K562 (cell line): ENCODE results near the gene DGCR8. TPM values are rescaled to one million over a fixed set of nuclear protein-coding genes. Genes with fewer than 3 reads are reported as not detected.

ENCODE experiments used
- ATAC-seq: fragments of 200-7000 bp; cut with Tn5 transposase; 3 replicates; pipeline ENCODE4 v1.9.1; 2020; ENCODE audit warnings: moderate library complexity
- BruUV-seq: library from RNA; stranded (reverse); fragments of 400-500 nt; replicated peaks from 2 replicates; lab custom pipeline; 2021; lab: Mats Ljungman, UMichigan
- CTCF ChIA-PET: fragments of 300-600 bp; formaldehyde crosslinking; extraction: SDS; loops from one replicate; lab custom pipeline; 2021; ENCODE audit warnings: low intra/inter-chr PET ratio; lab: Yijun Ruan, JAX
- POLR2A ChIA-PET: fragments of 300-600, 350-650 bp; sonication (Branson Sonifier 250); formaldehyde crosslinking; extraction: SDS; loops from one replicate; lab custom pipeline; 2021; ENCODE audit warnings: antibody characterized with exemption, inconsistent platforms; lab: Yijun Ruan, JAX
- DNase-seq, 4 experiments: peaks; one replicate each; pipeline versions ENCODE4 v3.0.0 to v3.0.0-alpha.2; 2011 to 2018; ENCODE audit warnings: low spot score in 3 of 4, mixed read lengths in 3 of 4; ENCODE audit errors: extremely low read depth in 1 of 4
- FAIRE-seq: peaks from 2 replicates; lab custom pipeline; 2011; peaks lifted over from hg19 to GRCh38; lab: Jason Lieb, UNC
- H2AFZ ChIP-seq: 2 replicates; pipeline ENCODE4 v1.6.0; 2011; ENCODE audit warnings: low read depth, low read length, control low read depth, inconsistent platforms
- H3K27ac ChIP-seq: fragments of 200-600 bp; 3 replicates; pipeline ENCODE4 v1.8.0; 2011; ENCODE audit warnings: low read depth, mild to moderate bottlenecking, control low read depth, inconsistent platforms, low read length, moderate library complexity, mixed read lengths; ENCODE audit errors: extremely low read depth
- H3K27me3 ChIP-seq, 2 experiments: fragments of 300-600 bp in 1 of 2; 2 replicates in 1 of 2; 3 replicates in 1 of 2; pipeline versions ENCODE4 v1.6.0 to v1.8.0; 2011; ENCODE audit warnings: inconsistent platforms in 2 of 2, low read length in 2 of 2, mild to moderate bottlenecking in 1 of 2, mixed read lengths in 1 of 2, moderate library complexity in 1 of 2; ENCODE audit not compliant: control insufficient read depth in 2 of 2, insufficient read depth in 2 of 2
- H3K36me3 ChIP-seq: fragments of 300-600 bp; 3 replicates; pipeline ENCODE4 v1.8.0; 2011; ENCODE audit warnings: mild to moderate bottlenecking, low read length, inconsistent platforms; ENCODE audit not compliant: control insufficient read depth, insufficient read depth
- H3K4me1 ChIP-seq, 2 experiments: fragments of 200-600 bp in 1 of 2; replicated peaks in 1 of 2; 2 replicates in 1 of 2; 3 replicates in 1 of 2; pipeline versions ENCODE4 v1.5.1 to v1.8.0; 2011; ENCODE audit warnings: inconsistent platforms in 2 of 2, low read length in 2 of 2, mild to moderate bottlenecking in 1 of 2, mixed read lengths in 1 of 2, moderate library complexity in 1 of 2; ENCODE audit not compliant: control insufficient read depth in 2 of 2, insufficient read depth in 2 of 2
- H3K4me2 ChIP-seq: 2 replicates; pipeline ENCODE4 v1.6.1; 2011; ENCODE audit warnings: low read length, control low read depth, inconsistent platforms, mixed read lengths; ENCODE audit not compliant: insufficient read depth
- H3K4me3 ChIP-seq: fragments of 200-600 bp; sonication (generic), shearing (Covaris generic); 2 replicates; pipeline ENCODE4 v1.5.1; 2016; ENCODE audit warnings: control low read depth, inconsistent platforms
- H3K79me2 ChIP-seq: fragments of 200-600 bp; 3 replicates; pipeline ENCODE4 v1.8.0; 2011; ENCODE audit warnings: low read length, inconsistent platforms; ENCODE audit not compliant: control insufficient read depth, insufficient read depth
- H3K9ac ChIP-seq, 2 experiments: 2 replicates each; pipeline versions ENCODE4 v1.6.0 to v1.6.1; 2011; ENCODE audit warnings: low read depth in 2 of 2, low read length in 2 of 2, control low read depth in 1 of 2, inconsistent platforms in 1 of 2, mild to moderate bottlenecking in 1 of 2, mixed read lengths in 1 of 2; ENCODE audit not compliant: insufficient read depth in 1 of 2
- H3K9me1 ChIP-seq: one replicate; pipeline ENCODE4 v1.6.0; 2011; ENCODE audit warnings: inconsistent platforms, mild to moderate bottlenecking, low read length, moderate library complexity; ENCODE audit not compliant: control insufficient read depth, insufficient read depth
- H3K9me3 ChIP-seq: replicated peaks from 2 replicates; pipeline ENCODE4 v1.5.1; 2011; ENCODE audit warnings: low read depth, low read length, inconsistent platforms; ENCODE audit not compliant: control insufficient read depth, insufficient read depth
- H4K20me1 ChIP-seq: replicated peaks from 2 replicates; pipeline ENCODE4 v1.6.1; 2011; ENCODE audit warnings: low read length, inconsistent platforms, mixed read lengths; ENCODE audit not compliant: control insufficient read depth, insufficient read depth
- ERF ChIP-seq: fragments of 450-650 bp; formaldehyde crosslinking; IDR thresholded peaks from 2 replicates; pipeline ENCODE4 v1.4.0; 2020; ENCODE audit warnings: mild to moderate bottlenecking, mixed read lengths
- FOS ChIP-seq: IDR thresholded peaks from 3 replicates; pipeline ENCODE4 v1.6.1; 2011; ENCODE audit not compliant: insufficient read length; ENCODE audit errors: extremely low read depth
- KDM2B ChIP-seq: fragments of 250-450 bp; sonication (Bioruptor Pico); IDR thresholded peaks from 2 replicates; pipeline ENCODE4 v1.8.0; 2021; ENCODE audit warnings: mild to moderate bottlenecking, moderate library complexity
- MEF2D ChIP-seq: conservative IDR thresholded peaks from 2 replicates; pipeline ENCODE4 v1.6.1; 2016; ENCODE audit warnings: low read depth, missing genetic modification characterization, missing compliant biosample characterization
- MEIS2 ChIP-seq: fragments of 450-650 bp; IDR thresholded peaks from 2 replicates; pipeline ENCODE4 v1.6.1; 2014; ENCODE audit warnings: mild to moderate bottlenecking; ENCODE audit not compliant: partially characterized antibody
- NONO ChIP-seq, 2 experiments: fragments of 200-400 bp in 1 of 2; fragments of 450-650 bp in 1 of 2; formaldehyde crosslinking in 1 of 2; IDR thresholded peaks; 2 replicates each; pipeline ENCODE4 v1.6.1; 2017; ENCODE audit warnings: low read depth in 2 of 2, mild to moderate bottlenecking in 2 of 2, moderate library complexity in 2 of 2, low read length in 1 of 2
- SLC30A9 ChIP-seq: fragments of 250-450 bp; sonication (Bioruptor Pico); IDR thresholded peaks from 2 replicates; pipeline ENCODE4 v1.8.0; 2022; ENCODE audit warnings: mild to moderate bottlenecking, moderate library complexity
- TAF9B ChIP-seq: fragments of 450-650 bp; IDR thresholded peaks from 2 replicates; pipeline ENCODE4 v1.6.1; 2018; ENCODE audit warnings: mild to moderate bottlenecking; ENCODE audit not compliant: partially characterized antibody
- ZNF431 ChIP-seq: sonication (generic); formaldehyde crosslinking; IDR thresholded peaks from 2 replicates; pipeline ENCODE4 v1.8.0; 2022; ENCODE audit warnings: mild to moderate bottlenecking, missing genetic modification reagents
- ZNF780A ChIP-seq: fragments of 250-450 bp; sonication (Bioruptor Pico); IDR thresholded peaks from 2 replicates; pipeline ENCODE4 v1.5.0; 2021; ENCODE audit warnings: mild to moderate bottlenecking
- WGBS: fragments of 100-300 bp; shearing (Covaris generic); methylation state at CpG from one replicate; pipeline ENCODE4 v1.1.6; 2016; ENCODE audit warnings: low coverage, mixed read lengths; ENCODE audit not compliant: insufficient coverage; ENCODE audit errors: missing lambda C conversion rate; 5-methylcytosine and 5-hydroxymethylcytosine counted together
- in situ Hi-C: fragments of 300-500 bp; cut with MboI; formaldehyde crosslinking; loops from 4 replicates; pipeline ENCODE4 v1.15.0; 2018; ENCODE audit warnings: inconsistent platforms, mixed read lengths
- intact Hi-C: fragments of 100-400 bp; cut with micrococcal nuclease; formaldehyde crosslinking; loops from 2 replicates; pipeline ENCODE4 v1.14.2; 2022
- polyA plus RNA-seq, 8 experiments: library from polyadenylated mRNA; depleted of rRNA in 4 of 8; stranded (reverse) in 5 of 8; unstranded in 3 of 8; fragments of >200 nt; fragmentation: Nextera tagmentation in 2 of 8; fragmentation: Illumina TruSeq in 1 of 8; extraction: Ambion mirVana in 2 of 8; extraction: Trizol in 1 of 8; gene quantifications; 2 replicates each; pipeline versions ENCODE4 v1.2.1 to v1.2.3, GENCODE V29; 2011 to 2014; ENCODE audit warnings: inconsistent platforms in 1 of 8, missing spikeins in 1 of 8
- total RNA-seq, 7 experiments: library from RNA; depleted of rRNA in 6 of 7; stranded (reverse); fragments of >200 nt in 6 of 7; fragmentation: Illumina TruSeq in 2 of 7; extraction: Trizol in 2 of 7; gene quantifications; 2 replicates each; pipeline versions ENCODE4 v1.2.1 to v1.2.3, GENCODE V29; 2011 to 2021; ENCODE audit warnings: low replicate concordance in 1 of 7
- TF ChIP-seq, protein P1 (sequence below), 2 experiments: fragments of 250-450 bp in 1 of 2; fragments of 450-650 bp in 1 of 2; sonication (Bioruptor Pico) in 1 of 2; IDR thresholded peaks; 2 replicates each; pipeline versions ENCODE4 v1.6.1 to v1.8.0; 2016 to 2021; ENCODE audit warnings: mild to moderate bottlenecking in 2 of 2, moderate library complexity in 2 of 2, missing compliant biosample characterization in 1 of 2, missing genetic modification characterization in 1 of 2
- TF ChIP-seq, protein P2 (sequence below), 2 experiments: fragments of 450-650 bp; IDR thresholded peaks; 2 replicates each; pipeline ENCODE4 v1.6.1; 2016

The DGCR8 gene
- total and polyA plus RNA-seq, 9 of the 15 experiments (the other 6 are each of a cell fraction or from before 2014, with no cell fraction given): 5.9 to 144 (median 80.1) TPM

DNA sequence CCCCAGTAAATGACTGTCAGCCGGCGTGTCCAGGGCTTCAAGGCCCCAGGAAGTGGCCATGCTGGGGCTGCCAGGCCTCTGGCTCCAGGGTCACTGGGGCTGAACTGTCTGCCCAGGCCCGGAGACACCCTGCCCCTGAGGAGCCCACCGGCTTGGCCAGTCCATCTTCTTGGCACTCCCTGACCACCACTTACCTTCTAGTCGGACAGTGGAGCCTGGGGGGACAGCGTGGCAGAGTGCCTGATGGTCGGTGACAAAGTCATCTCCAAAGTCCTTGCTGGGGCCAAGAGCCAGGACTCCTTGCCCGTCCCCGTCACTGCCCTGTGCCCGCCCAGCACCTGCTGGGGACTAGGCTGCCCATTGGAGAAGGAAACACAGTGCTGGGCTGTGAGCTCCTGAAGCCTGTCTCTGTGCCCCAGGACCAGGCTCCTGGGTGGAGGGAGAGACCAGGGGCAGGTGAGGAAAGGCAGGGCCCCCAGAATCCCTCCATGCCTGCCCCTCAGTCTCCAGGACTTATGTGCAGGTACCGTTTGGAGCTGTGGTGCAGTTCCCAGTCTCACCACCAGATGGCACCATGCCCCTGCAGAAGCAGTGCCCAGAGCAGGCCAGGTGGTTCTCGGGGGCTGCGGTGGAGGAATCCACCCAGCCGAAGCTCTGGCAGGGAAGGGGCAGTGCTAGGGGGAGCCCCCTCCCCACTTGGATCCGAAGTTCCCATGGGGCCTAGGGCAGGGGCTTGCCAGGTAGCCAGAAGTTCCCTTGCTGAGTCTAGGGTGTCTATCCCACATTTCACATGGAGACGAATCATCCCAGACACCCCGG, 76.8 kb downstream of the DGCR8 start:
- in situ Hi-C loops (loop anchor here (5.0 to 25.0 kb wide), 3 partner anchors 135 to 530 kb away; no protein-coding TSS in a partner anchor), intact Hi-C loops (loop anchor here (1.0 to 10.0 kb wide), 6 partner anchors 35 to 299 kb away; partner anchors contain the start of gene RTN4R)
- DNase-seq (peak; percentile 96 to 100 (median 99)), ATAC-seq (peak; percentile 89), FAIRE-seq (peak; percentile 99)
- 11% methylated on average over 17 of the region's 17 CpGs for WGBS
- no peaks in the 10 kb centered on the region for H3K36me3 ChIP-seq
- BruUV-seq: no TSS peak
- H2AFZ ChIP-seq: no peak overlapping the region
- H3K27me3 ChIP-seq: peaks cover 33 to 74% of the 10 kb centered on the region in 2 experiments; a peak in 4 of 5 replicates
- POLR2A ChIA-PET: interaction anchor here (0.5 to 1.4 kb wide), 18 partner anchors 9 to 965 kb away, joined by 3 to 9 read pairs (median 4); no protein-coding TSS in a partner anchor
- H3K9me3 ChIP-seq: peaks cover 1% of the 10 kb centered on the region
- H3K9me1 ChIP-seq: no peaks in the 10 kb centered on the region
- no peak overlapping the region for H3K4me2 ChIP-seq
- H3K79me2 ChIP-seq: no peaks in the 10 kb centered on the region
- peaks cover 0 to 68% of the 10 kb centered on the region in 2 experiments; a peak in 2 of 5 replicates for H3K4me1 ChIP-seq
- no peak overlapping the region; a peak in 1 of 4 replicates for H3K9ac ChIP-seq
- no peak overlapping the region for H3K4me3 ChIP-seq
- H4K20me1 ChIP-seq: peaks cover 45% of the 10 kb centered on the region
- no peak overlapping the region for H3K27ac ChIP-seq
- CTCF ChIA-PET: interaction anchor here (0.6 to 5.5 kb wide), 17 partner anchors 11 to 584 kb away, joined by 3 to 126 read pairs (median 3); partner anchors contain the start of gene RTN4R
- peak in 1 of 2 experiments; percentile 93; a peak in 2 of 4 replicates for TF ChIP-seq NONO (IDR thresholded peaks at IDR 0.05; ENCODE audit: low read depth in 2 of 2, low read length in 1 of 2)
- TF ChIP-seq FOS: no peak
- no peak for TF ChIP-seq KDM2B (CRISPR knock-in tag)
- TF ChIP-seq TAF9B: no peak
- TF ChIP-seq, protein P1, sequence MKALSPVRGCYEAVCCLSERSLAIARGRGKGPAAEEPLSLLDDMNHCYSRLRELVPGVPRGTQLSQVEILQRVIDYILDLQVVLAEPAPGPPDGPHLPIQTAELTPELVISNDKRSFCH (CRISPR knock-in tag; IDR thresholded peaks at IDR 0.05): peak; percentile 4; the same call in 1 of the 2 replicates
- TF ChIP-seq, protein P1 (tag; IDR thresholded peaks at IDR 0.05): peak; percentile 72; the same call in 1 of the 2 replicates
- TF ChIP-seq MEIS2: no peak
- TF ChIP-seq MEF2D (tag): no peak
- TF ChIP-seq ZNF780A: no peak
- TF ChIP-seq ERF: peak; percentile 83; the same call in 1 of the 2 replicates
- TF ChIP-seq SLC30A9 (CRISPR knock-in tag): no peak
- TF ChIP-seq ZNF431 (CRISPR knock-in tag): no peak
- TF ChIP-seq, protein P2, sequence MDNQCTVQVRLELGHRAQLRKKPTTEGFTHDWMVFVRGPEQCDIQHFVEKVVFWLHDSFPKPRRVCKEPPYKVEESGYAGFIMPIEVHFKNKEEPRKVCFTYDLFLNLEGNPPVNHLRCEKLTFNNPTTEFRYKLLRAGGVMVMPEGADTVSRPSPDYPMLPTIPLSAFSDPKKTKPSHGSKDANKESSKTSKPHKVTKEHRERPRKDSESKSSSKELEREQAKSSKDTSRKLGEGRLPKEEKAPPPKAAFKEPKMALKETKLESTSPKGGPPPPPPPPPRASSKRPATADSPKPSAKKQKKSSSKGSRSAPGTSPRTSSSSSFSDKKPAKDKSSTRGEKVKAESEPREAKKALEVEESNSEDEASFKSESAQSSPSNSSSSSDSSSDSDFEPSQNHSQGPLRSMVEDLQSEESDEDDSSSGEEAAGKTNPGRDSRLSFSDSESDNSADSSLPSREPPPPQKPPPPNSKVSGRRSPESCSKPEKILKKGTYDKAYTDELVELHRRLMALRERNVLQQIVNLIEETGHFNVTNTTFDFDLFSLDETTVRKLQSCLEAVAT (IDR thresholded peaks at IDR 0.05): no peak
